Measurements from ENCODE around the gene FAM83D. TPM values are rescaled to one million over a fixed set of nuclear protein-coding genes. Genes with fewer than 3 reads are reported as not detected.

The FAM83D gene
- polyA plus RNA-seq, 2 of the 4 experiments (the other 2 are of a cell fraction) = 57.1 to 58.3 TPM

DNA sequence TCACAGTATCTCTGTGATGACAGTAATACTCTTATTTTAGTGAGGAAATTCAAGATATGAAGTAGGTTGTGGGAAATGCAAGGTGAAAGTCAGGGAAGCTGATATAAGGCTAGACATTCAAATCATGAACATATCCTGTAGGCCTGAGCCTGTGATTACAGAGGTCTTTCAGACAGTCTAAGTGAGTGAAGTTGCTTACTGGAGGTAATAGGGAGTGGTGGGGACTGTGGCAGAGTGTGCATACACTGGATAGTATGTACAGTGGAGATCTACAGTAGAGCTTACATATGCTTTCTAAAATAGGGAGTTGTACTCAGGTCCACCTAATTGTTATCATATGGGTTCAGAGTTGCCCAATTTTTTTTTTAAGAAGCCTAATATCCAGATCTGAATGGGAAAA, 39.0 kb downstream of the FAM83D start:
- H3K27ac ChIP-seq = no peak overlapping the region
- H3K4me3 ChIP-seq = no peak overlapping the region
- no peak for FAIRE-seq
- H3K9me3 ChIP-seq = no peaks in the 10 kb centered on the region
- H3K4me1 ChIP-seq = peaks cover 18% of the 10 kb centered on the region; the same call in 2 of the 3 replicates
- no peak overlapping the region for H3K4me2 ChIP-seq
- POLR2A ChIA-PET = no interaction called here
- no peak for ATAC-seq
- DNase-seq (ENCODE audit: low read depth in 1 of 2, low spot score in 1 of 2) = no peak
- CTCF ChIA-PET = interaction anchor here (0.6 to 5.5 kb wide), 4 partner anchors 30 to 166 kb away, joined by 3 to 26 read pairs (median 3); no protein-coding TSS in a partner anchor
- TF ChIP-seq CHD4 (IDR thresholded peaks at IDR 0.05; ENCODE audit: borderline replicate concordance) (no peak), CBX8 (IDR thresholded peaks at IDR 0.05) (no peak), HOXB13 (CRISPR knock-in tag; IDR thresholded peaks at IDR 0.05; ENCODE audit: low read depth) (no peak), HDAC2 (IDR thresholded peaks at IDR 0.05) (no peak), ZC3H11A (IDR thresholded peaks at IDR 0.05) (no peak), FOSL2 (IDR thresholded peaks at IDR 0.05) (no peak), FOSL2 (CRISPR knock-in tag; IDR thresholded peaks at IDR 0.05) (no peak), JUNB (IDR thresholded peaks at IDR 0.05) (no peak), KDM1A (IDR thresholded peaks at IDR 0.05; ENCODE audit: low read depth) (no peak), ZSCAN20 (CRISPR knock-in tag; IDR thresholded peaks at IDR 0.05) (no peak), HEYL (CRISPR knock-in tag; IDR thresholded peaks at IDR 0.05) (no peak), MYC (IDR thresholded peaks at IDR 0.05; ENCODE audit: borderline replicate concordance, low read length) (no peak), FOXS1 (CRISPR knock-in tag; IDR thresholded peaks at IDR 0.05) (no peak)
- TF ChIP-seq, protein P1, sequence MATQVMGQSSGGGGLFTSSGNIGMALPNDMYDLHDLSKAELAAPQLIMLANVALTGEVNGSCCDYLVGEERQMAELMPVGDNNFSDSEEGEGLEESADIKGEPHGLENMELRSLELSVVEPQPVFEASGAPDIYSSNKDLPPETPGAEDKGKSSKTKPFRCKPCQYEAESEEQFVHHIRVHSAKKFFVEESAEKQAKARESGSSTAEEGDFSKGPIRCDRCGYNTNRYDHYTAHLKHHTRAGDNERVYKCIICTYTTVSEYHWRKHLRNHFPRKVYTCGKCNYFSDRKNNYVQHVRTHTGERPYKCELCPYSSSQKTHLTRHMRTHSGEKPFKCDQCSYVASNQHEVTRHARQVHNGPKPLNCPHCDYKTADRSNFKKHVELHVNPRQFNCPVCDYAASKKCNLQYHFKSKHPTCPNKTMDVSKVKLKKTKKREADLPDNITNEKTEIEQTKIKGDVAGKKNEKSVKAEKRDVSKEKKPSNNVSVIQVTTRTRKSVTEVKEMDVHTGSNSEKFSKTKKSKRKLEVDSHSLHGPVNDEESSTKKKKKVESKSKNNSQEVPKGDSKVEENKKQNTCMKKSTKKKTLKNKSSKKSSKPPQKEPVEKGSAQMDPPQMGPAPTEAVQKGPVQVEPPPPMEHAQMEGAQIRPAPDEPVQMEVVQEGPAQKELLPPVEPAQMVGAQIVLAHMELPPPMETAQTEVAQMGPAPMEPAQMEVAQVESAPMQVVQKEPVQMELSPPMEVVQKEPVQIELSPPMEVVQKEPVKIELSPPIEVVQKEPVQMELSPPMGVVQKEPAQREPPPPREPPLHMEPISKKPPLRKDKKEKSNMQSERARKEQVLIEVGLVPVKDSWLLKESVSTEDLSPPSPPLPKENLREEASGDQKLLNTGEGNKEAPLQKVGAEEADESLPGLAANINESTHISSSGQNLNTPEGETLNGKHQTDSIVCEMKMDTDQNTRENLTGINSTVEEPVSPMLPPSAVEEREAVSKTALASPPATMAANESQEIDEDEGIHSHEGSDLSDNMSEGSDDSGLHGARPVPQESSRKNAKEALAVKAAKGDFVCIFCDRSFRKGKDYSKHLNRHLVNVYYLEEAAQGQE (IDR thresholded peaks at IDR 0.05) = no peak
- TF ChIP-seq, protein P2, sequence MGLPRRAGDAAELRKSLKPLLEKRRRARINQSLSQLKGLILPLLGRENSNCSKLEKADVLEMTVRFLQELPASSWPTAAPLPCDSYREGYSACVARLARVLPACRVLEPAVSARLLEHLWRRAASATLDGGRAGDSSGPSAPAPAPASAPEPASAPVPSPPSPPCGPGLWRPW (IDR thresholded peaks at IDR 0.05) = no peak

DNA sequence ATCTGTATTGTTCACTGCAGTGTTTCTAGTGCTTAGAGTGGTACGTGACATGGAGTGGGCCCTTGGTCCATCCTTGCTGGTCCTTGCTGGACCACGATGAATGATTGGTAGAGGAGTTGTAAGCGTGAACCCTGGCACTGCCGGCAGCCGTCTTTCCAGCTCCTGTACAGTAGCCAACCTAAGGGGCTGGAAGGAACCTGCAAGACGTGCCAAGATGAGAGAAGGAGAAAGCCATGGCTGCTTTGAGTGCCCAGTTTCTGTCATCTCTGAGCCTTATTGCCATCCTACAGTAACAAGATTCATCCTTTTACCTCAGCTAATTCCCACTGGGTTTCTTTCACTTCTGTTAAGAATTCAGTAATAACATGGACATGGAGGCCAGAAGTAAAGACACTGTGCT, 41.9 kb downstream of the FAM83D start:
- FAIRE-seq (no peak), ATAC-seq (no peak), DNase-seq (ENCODE audit: low read depth in 1 of 2, low spot score in 1 of 2) (no peak)
- POLR2A ChIA-PET = no interaction called here
- H3K9me3 ChIP-seq = no peaks in the 10 kb centered on the region
- no peak overlapping the region for H3K4me3 ChIP-seq
- 97% methylated on average over 6 of the region's 6 CpGs for WGBS (ENCODE audit: missing lambda C conversion rate)
- CTCF ChIA-PET = no interaction called here
- TF ChIP-seq ZFP36 (IDR thresholded peaks at IDR 0.05; ENCODE audit: borderline replicate concordance, partially characterized antibody) (no peak), EP300 (IDR thresholded peaks at IDR 0.05) (no peak), CBX8 (IDR thresholded peaks at IDR 0.05) (no peak), TP53 (CRISPR knock-in tag; IDR thresholded peaks at IDR 0.05) (no peak), FOSL2 (IDR thresholded peaks at IDR 0.05) (no peak), FOSL2 (CRISPR knock-in tag; IDR thresholded peaks at IDR 0.05) (no peak), ZNF302 (CRISPR knock-in tag; IDR thresholded peaks at IDR 0.05) (no peak), PHF8 (IDR thresholded peaks at IDR 0.05; ENCODE audit: borderline replicate concordance, low read depth) (no peak), HOXB13 (CRISPR knock-in tag; IDR thresholded peaks at IDR 0.05; ENCODE audit: low read depth) (no peak), KDM5A (IDR thresholded peaks at IDR 0.05) (no peak), JUNB (IDR thresholded peaks at IDR 0.05) (no peak), MAZ (IDR thresholded peaks at IDR 0.05; ENCODE audit: borderline replicate concordance, low read depth, low read length) (no peak)
- TF ChIP-seq, protein P3, sequence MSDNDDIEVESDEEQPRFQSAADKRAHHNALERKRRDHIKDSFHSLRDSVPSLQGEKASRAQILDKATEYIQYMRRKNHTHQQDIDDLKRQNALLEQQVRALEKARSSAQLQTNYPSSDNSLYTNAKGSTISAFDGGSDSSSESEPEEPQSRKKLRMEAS (IDR thresholded peaks at IDR 0.05) = no peak
- no peak overlapping the region for H3K27ac ChIP-seq
- H3K4me2 ChIP-seq = no peak overlapping the region
- H3K4me1 ChIP-seq = peaks cover 10% of the 10 kb centered on the region; the same call in 2 of the 3 replicates
